Dermis microvascular lymphatic vessel endothelial cell (primary cell): Measurements from ENCODE around the gene ATP11A. TPM values are rescaled to one million over a fixed set of nuclear protein-coding genes. Genes with fewer than 3 reads are reported as not detected.
A peak's percentile ranks its signal among the peaks of the same experiment; 100 is the strongest.
"Not testable (repeated sequence)": the region's sequence is repeated elsewhere in the genome, so short reads cannot be mapped to it uniquely, and the experiment has no call there.

ENCODE experiments used
- DNase-seq, 2 donors: peaks; one replicate each; pipeline versions ENCODE4 v3.0.0 to v3.0.0-alpha.2; 2010; ENCODE audit warnings: low read depth in 2 of 2
- total RNA-seq: library from RNA; depleted of rRNA; stranded (reverse); fragments of >200 nt; gene quantifications from 2 replicates; pipeline ENCODE4 v1.2.1, GENCODE V29; 2014

Gene ATP11A
- total RNA-seq, 1 donor from 2014 or later, result 11.2 TPM

DNA sequence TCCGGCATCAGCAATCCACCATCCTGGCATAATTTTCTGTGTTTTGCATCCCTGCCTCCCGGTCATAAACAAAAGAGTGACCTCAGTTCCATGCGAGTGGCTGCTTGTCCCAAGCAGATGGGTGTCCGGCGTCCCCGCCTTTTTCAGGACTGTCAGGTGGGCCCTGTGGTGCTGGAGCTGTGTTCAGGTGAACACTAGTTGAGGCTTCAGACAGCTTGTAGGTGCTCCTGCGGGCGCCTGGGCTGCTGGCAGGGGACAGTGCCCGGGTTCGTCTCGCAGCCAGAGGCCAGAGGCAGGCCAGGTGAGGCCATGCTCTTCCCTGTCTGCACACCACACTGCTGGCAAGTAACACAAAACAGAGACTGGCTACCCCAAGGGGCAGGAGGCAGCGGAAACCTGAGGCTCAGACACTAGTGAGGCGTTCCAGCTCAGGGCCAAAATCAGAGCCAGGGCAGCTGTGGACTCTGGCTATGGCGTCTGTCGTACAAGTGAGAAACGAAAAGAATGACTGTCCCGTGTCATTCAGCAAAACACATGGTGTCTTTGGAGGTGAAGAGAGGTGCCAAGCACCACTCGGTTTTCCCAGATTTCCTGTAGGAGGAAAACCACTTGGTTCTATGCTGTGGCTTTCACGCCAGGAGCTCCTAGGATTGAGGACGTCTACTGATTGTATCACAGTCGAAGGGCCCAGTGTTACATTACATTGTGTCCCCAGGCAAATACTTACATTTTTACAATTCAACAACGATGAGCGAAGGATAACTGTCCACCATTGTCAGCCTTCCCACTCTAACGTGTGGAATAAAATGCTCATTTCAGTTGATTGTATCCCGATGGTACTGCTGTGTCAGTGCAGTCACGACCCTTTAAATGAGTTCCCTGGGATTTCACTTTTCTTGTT is 104.0 kb downstream of the ATP11A start:
- DNase-seq, result no peak

DNA sequence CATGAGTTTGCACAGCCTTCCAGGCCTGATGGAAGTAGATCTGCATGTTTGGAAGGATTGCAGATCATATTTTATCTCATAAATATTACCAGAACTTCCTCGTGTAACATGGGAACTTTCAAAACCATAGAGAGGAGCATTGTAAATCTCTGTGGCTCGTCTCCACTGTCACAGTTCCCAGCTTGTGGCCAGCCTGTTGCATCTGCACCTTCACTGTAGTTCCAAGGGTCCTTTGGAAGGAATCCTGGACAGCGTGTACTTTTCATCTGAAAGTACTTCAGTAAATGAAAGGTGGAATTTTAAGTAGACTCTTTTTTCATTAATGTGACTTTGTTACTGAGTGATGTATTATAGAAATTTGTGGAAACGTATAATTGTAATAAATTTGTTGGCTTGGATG is 105.4 kb downstream of the ATP11A start:
- no peak for DNase-seq

DNA sequence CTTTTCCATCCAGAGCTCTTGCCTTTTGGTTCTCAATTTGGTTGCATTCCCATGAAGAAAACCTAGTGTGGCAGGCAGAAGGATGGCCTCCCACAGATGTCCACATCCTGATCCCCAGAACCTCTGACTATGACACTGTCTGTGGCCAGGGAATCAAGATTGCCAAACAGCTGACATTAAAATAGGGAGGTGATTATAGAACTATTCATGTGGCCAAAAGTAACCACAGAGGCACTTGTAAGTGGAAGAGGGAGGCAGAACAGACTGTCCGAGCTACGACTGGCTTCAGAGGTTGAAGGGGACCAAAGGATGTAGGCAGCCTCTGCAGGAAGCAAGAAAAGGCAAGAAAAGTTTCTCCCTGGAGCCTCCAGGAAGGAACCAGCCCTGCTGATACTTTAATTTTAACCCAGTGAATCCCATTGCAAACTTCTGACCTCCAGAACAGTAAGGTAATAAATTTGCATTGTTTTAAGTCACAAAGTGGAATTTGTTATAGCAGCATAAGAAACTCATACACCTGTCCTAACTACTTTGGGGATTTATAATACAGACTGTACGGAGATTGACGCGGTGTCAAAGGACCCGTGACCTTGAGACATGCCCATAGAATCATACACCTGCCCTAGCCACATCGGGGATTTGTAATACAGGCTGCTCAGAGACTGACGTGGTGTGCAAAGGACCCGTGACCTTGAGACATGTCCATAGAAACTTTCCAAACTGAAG is 106.5 kb downstream of the ATP11A start:
- no peak for DNase-seq

DNA sequence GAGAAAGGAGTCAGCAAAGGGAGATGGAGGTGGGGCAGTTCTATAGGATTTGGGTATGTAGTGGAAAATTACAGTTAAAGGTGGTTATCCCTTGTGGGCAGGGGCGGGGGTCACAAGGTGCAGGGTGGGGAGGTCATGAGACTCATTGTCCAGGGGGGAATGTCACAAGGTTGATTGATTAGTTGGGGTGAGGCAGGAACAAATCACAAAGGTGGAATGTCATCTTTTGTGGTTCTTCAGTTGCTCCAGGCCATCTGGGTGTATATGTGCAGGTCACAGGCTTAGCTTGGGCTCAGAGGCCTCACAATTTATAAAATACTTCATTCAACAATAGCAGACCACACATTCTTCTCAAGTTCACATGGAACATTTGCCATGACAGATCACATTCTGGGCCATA is 109.6 kb downstream of the ATP11A start:
- no peak for DNase-seq

DNA sequence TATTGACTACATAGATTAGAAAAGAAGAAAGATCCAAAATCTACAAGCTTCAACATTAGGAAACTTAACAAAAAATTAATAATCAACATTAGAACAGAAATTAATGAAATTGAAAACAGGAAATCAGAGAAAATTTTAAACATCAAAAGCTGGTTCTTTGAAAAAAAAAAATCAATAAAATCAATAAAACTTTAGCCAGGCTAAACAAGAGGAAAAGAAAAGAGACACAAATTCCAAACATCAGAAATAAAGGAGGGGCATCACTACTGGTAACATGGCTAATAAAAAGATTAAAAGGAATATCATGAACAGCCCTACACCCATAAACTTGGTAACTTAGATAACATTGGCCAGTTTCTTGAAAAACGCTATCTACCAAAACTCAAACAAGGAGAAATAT is 110.2 kb downstream of the ATP11A start:
- DNase-seq, result no peak

DNA sequence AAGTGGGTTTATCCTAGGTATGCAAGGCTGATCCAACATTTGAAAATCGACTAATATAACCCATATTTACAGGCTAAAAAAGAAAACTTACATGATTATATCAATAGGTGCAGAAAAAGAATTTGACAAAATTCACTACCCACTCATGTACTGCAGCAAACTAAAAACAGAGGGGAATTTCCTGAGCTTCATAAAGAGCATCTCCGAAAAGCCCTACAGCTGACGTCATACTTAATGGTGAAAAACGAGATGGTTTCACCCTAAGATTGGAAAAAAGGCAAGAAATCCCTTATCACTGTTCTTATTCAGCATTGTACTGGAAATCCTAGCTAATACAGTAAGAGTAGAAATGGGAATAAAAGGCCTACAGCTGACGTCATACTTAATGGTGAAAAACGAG is 111.0 kb downstream of the ATP11A start:
- DNase-seq, result not testable (repeated sequence)

DNA sequence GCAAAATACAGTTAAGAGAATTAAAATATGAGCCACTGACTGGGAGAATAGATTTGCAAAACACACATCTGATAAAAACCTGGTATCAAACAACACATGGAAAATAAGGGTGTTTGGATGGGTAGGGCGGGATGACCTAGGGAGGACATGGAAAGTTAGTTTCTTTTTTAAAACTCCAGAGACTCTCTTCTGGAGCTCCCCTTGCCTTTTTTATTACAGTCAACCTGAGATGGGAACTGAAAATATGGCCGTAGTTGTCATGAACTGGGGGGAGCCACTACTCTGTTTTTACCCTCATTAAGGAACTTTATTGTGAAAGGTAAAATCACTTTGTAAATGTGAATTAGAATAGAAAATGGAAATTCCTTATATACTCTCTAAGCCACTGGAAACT is 113.0 kb downstream of the ATP11A start:
- no peak for DNase-seq

DNA sequence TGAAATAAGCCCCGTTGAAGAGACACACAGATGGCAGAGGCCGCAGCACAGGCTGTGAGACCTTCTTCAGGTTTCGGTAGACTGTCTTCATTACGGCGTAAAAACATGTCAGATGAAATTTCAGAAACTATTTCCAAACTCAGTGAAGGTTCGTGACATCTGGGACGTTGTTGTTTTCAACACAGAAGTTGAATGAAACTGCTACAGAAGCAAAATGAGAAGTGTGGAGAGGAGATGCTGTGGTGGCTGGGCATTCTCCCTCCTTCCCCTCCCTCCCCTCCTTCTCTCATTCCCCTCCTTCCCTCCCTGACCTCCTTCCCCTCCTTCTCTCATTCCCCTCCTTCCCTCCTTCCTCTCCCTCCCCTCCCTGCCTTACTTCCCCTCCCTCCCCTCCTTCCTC is 113.6 kb downstream of the ATP11A start:
- no peak for DNase-seq

DNA sequence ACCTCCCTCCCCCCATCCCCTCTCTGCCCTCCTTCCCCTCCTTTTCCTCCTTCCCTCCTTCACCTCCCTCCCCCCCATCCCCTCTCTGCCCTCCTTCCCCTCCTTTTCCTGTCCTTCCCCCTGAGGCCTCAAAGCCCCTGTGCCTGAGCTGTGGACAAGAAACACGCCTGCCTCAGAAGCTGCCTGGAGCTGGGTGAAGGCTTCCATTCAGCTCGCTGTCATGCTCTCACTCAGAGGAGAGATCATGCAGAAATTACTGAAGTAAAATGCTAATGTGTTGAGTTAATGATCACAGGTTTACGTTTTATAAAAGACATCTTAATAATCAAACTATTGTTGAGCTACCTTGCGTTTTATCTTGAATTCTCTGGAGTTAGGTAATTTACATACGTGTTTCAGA is 114.5 kb downstream of the ATP11A start:
- DNase-seq, result no peak

DNA sequence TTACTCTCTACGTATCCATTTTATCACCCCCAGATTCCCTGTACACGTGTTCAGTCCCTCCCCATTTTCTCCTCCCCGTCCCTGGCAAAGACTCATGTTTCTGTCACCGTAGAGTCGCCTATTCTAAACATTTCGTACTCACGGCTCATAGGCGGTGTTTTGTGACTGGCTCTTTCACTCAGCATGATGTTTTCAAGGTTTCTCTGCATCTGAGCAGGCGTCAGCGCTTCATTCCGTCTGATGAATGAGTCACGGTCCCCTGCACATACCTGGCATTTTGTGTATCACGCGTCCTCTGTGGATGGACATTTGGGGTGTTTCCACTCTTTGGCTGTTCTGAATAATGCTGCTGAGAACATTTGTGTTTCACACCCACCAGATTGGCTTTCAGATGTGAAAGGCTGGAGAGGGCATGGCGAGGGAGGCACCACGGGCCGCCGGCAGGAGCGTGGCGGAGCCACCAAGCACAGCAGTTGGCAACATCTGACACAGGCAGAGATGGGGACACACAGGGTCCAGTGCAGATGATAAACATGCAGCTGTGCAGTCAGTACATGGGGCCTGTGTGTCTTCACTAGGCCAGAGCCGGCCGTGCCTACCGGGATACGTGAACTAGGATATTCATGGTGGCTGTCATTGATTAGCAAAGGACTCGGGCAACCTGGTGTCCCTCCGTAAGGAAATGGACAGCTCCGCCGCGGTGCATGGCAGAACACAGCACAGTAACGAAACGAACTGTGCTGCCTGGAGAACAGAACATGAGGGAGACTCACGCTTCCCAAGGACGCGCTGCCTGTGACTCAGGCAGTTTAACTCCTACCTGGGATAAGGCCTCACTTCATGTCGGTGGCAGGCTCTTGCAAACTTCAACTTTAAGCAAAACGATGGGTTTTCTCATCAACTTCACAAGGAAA is 117.2 kb downstream of the ATP11A start:
- no peak for DNase-seq

DNA sequence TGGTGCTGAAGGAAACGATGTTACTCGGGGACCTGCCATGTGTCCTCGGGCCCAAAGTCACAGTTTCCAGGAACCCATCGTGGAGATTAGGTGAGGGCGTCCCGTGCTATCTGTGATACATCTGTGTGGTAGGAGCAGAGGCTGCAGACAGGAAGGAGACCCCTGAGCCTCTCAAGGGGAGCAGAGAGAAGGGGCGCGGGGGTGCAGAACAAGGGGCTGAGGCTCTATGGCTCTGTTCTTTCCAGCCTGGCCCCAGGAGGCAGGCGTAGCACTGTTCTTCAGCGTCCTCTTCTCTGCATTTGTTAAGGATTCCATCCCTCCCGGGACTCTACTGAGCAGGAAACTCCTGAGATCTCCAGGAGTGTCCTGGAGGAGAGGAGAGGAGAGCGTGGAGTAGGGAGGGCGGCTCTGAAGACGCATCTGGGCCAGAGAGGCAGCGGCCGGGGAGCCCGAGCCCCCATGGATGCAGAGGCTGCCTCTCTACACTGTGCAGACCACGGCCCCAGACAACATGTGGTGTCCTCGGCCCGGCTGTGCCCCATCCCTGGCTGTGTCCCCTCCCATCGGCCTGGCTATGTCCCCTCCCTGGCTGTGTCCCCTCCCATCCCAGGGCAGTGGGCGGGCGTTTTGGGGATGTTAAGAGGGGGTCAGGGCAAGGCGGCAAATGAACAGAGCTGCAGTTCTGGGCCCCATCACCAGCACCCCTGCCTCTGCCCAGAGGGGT is 118.0 kb downstream of the ATP11A start:
- DNase-seq, result no peak

DNA sequence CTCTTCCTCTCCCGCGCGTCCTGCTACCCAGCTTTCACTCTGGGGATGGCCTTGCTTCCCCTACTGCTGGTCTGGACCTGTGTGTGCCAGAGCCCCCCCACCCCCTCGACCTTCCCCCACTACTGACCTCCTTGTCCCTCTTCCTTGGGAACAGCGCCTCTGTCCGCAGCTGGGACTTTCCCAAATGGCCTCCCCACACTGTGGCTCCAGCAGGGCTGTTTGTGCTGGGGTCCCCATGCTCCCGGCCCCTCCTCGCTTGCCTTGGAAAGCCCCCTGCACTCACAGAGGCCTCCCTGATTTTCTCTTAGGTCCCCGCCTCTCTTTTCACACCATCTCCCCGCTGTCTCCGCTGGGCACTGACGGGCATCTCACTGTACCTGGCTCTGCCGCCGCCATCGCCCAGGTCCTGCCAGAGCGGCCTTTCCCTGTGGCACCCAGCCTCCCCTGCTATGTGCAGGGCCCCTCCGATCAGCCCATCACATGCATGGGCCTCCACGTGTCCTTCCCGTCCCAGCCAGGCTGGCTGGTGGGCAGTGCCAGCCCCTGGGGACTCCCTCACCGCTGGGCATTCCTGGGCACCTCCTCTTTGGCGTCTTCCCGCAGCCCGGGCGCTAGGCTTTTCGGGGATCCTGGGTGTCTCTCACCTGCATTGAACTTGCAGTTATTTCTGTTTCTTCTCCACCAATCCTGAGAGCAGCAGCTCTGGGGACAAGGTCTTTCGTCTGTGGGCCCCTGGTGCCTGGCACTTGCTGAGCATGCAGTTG is 118.7 kb downstream of the ATP11A start:
- no peak for DNase-seq

DNA sequence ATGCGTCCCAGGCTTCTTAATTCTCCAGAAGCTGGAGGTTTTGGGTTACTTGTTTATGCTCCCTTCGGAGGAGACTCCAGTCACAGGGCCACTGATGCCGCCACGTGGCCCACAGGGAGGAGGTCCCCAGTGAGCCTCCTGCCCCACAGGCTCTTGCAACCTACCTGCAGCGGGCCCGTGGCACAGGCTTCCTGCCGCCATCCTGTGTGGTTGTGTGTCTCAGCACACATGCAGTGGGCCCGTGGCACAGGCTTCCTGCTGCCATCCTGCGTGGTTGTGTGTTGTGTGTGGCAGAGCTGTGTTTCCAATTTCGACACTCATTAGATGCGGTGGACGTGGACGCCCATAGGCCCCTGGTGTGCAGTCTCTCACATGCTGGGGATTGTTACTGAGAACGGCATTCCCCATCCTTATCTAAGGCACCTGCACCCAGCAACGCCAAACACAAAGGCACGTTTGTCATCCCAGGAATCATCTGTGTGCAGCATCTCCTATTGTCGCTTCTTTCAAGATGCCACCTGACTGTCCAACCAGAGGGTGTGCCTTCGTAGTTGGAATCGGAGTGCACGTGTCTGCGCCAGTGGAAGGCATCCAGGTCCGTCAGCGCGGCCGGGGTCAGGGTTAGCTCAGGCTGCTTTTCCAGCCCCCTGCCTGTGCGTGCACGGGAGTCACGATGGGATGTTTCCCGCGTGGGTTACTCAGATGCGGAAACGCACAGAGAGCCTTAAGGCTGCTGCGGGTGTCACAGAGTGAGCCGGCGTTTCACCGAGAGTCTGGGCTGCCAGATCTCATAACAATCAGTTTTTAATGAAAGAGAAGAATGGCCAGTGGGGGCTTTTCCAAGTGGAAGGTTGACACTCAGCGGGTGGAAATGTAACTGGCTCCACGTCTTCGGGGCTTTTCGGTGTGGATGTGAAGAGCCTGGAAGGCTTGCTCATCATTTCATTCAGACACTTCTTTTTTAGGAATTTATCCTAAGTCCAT is 119.8 kb downstream of the ATP11A start:
- DNase-seq, result no peak

DNA sequence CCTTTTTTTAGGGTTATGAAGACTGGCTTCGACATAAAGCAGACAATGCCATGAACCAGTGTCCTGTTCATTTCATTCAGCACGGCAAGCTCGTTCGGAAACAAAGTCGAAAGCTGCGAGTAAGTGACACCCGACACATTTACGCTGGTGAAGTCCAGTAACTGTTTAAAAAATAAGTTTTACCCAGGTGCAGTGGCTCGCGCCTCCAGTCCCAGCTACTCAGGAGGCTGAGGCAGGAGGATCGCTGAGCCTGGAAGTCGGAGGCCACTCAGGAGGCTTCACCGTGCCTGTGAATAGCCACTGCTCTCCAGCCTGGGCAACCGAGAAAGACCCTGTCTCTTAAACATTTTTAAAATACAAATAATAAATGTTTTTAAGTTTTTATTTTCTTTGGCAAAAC is 120.8 kb downstream of the ATP11A start:
- DNase-seq, result no peak

DNA sequence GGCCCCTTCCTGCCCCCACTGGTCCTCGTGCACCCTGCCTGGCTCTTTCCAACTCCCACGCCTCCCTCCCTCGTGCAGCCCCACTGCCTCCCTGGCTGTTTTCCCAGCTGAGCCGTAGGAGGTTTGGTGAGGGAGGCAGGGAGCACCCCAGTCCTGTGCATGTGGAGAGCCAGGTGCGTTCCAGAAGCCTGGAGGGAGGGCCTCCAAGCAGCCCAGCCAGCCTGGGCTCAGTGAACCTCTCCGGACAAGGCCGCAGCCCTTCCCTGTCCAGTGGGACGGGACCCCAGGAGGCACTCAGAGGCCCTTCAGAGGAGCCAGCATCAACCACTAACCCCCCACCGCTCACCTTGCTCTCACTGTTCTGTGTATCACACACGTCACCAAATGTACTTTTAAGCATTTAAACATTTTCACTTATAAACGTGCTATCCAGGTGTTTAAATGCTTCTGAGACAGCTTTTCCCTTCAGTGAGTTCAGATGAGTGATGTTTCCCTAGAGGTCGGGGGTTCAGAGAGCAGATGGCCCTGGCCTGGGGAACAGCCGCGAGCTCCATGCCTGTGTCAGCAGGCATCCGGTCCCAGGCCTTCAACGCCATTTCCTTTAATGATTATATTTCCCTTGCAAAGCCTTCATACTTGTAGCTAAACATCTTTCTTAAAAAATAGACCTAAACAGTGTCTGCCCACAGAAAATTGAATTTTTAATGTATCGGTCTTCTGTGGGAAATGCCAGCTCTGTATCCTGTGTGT is 122.6 kb downstream of the ATP11A start:
- DNase-seq, result peak; percentile 67 to 75

DNA sequence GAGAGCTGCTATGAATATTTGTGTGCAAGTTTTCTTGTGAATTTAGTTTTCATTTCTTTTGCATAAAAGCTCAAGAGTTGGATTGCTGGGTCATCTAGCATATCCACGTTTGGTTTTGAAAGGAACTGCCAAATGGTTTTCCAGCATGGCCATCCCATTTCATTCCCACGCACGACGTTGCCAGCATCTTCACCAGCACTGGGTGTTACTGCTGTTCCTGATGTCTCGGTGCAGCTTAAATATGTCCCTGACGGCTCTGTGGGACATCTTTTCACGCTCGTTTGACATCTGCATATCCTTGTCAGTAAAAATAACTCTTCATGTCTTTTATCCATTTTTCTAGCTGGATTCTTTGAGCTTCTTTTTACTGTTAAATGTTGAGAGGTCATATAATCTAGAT is 123.7 kb downstream of the ATP11A start:
- DNase-seq, result no peak

DNA sequence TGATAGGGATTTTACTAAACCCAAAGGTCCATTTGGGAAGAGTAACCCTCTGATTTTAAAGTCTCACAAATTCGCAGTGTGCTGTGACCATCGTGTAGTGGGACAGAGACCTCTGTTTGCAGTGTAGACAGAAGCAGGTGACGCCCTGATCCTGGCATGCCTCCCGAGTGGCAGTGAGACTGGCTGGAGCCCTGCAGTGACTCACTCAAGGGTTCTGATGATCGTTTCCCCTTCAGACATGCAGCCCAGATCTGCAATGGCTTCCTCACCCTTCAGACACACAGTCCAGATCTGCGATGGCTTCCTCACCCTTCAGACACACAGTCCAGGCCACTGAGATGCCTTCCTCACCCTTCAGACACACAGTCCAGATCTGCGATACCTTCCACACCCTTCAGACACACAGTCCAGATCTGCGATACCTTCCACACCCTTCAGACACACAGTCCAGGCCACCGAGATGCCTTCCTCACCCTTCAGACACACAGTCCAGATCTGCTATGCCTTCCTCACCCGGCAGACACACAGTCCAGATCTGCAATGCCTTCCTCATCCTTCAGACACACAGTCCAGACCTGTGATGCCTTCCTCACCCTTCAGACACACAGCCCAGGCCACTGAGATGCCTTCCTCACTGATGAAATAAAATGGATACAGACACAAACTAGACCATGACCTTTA is 125.2 kb downstream of the ATP11A start:
- DNase-seq, result peak in 1 of 2 donors; percentile 83

DNA sequence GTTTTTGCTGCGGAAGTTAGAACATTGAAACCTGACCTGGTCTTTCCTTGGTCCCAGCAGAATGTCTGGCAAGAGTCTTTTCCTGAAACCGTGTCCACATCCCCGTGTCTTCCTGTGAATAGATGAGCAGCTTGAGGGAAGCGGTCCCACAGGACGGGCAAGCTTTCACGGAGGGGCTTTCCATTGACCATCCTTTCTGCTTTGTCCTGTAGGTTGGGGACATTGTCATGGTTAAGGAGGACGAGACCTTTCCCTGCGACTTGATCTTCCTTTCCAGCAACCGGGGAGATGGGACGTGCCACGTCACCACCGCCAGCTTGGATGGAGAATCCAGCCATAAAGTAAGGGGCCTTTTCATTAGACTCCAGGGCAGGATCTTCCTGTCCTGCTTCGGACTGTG is 126.0 kb downstream of the ATP11A start:
- no peak for DNase-seq
